NT2/D1 (cell line): ENCODE measurements around the gene RIGI.

Experiments
- SUZ12 ChIP-seq: IDR thresholded peaks from 2 replicates; pipeline ENCODE4 v1.6.1; 2011; ENCODE audit not compliant: insufficient read length, insufficient read depth; ENCODE audit errors: extremely low read depth
- YY1 ChIP-seq: IDR thresholded peaks from 2 replicates; pipeline ENCODE4 v1.6.1; 2011; ENCODE audit not compliant: insufficient read length, insufficient read depth

GRCh38 chr9:32524892-32525708 lies 896 bp downstream of the RIGI start:
- TF ChIP-seq SUZ12 (no peak), YY1 (no peak)
